Stimulated activated CD4-positive, alpha-beta T cell treated with anti-CD3 and anti-CD28 coated beads, Interleukin-2, amount 100 ng/mL, for 4 hours (primary cell): Measurements from ENCODE around the gene PSKH1.
"Not testable (repeated sequence)": the region's sequence is repeated elsewhere in the genome, so short reads cannot be mapped to it uniquely, and the experiment has no call there.

Experiments
- DNase-seq: peaks from one replicate; pipeline ENCODE4 v3.0.0-alpha.2; 2020; ENCODE audit warnings: low read depth

PSKH1 gene

GRCh38 chr16:67892899-67893742 lies at the start of gene PSKH1:
PSKH1 (plus strand) TSS chr16:67893254; CDS start chr16:67908750, 15,496 bp downstream.
- DNase-seq, result peak; percentile 90

- no peak for DNase-seq
Observed at GRCh38 chr16:67843343-67843765, 49.7 kb upstream of the PSKH1 start.

- DNase-seq, result no peak
Observed at GRCh38 chr16:67844497-67844896, 48.6 kb upstream of the PSKH1 start.

GRCh38 chr16:67845291-67846062 lies 47.6 kb upstream of the PSKH1 start:
- DNase-seq, result no peak

- DNase-seq, result no peak
Observed at GRCh38 chr16:67846063-67846319, 47.1 kb upstream of the PSKH1 start.

GRCh38 chr16:67846320-67847063 lies 46.6 kb upstream of the PSKH1 start, which contains the start of gene NUTF2:
NUTF2 (plus strand) TSS chr16:67846933; CDS start chr16:67865131, 18,198 bp downstream.
- DNase-seq, result peak; percentile 93

GRCh38 chr16:67847064-67847861 lies 45.8 kb upstream of the PSKH1 start, which contains the start of gene CENPT:
CENPT (minus strand) TSS chr16:67847693; CDS start chr16:67833859, 13,834 bp downstream.
- no peak for DNase-seq

GRCh38 chr16:67848118-67848517 lies 44.9 kb upstream of the PSKH1 start:
- no peak for DNase-seq

GRCh38 chr16:67853670-67854069 lies 39.4 kb upstream of the PSKH1 start:
- no peak for DNase-seq

GRCh38 chr16:67855789-67856188 lies 37.3 kb upstream of the PSKH1 start:
- no peak for DNase-seq

GRCh38 chr16:67856927-67857546 lies 36.0 kb upstream of the PSKH1 start:
- no peak for DNase-seq

- no peak for DNase-seq
Observed at GRCh38 chr16:67857547-67858233, 35.4 kb upstream of the PSKH1 start.

GRCh38 chr16:67858500-67858899 lies 34.6 kb upstream of the PSKH1 start:
- no peak for DNase-seq

GRCh38 chr16:67860589-67861398 lies 32.3 kb upstream of the PSKH1 start:
- DNase-seq, result no peak

- no peak for DNase-seq
Observed at GRCh38 chr16:67861877-67862276, 31.2 kb upstream of the PSKH1 start.

- no peak for DNase-seq
Observed at GRCh38 chr16:67862623-67863583, 30.2 kb upstream of the PSKH1 start.

GRCh38 chr16:67864044-67864443 lies 29.0 kb upstream of the PSKH1 start:
- DNase-seq, result not testable (repeated sequence)

GRCh38 chr16:67864594-67864993 lies 28.5 kb upstream of the PSKH1 start:
- no peak for DNase-seq
